SK-N-SH (cell line): ENCODE results near the gene ZMYM2.

ENCODE experiments used
- MEF2A ChIP-seq: IDR thresholded peaks from 2 replicates; pipeline ENCODE4 v1.4.0; 2012; ENCODE audit warnings: low read depth, borderline replicate concordance
- POLR2AphosphoS5 ChIP-seq: IDR thresholded peaks from 2 replicates; pipeline ENCODE4 v1.6.1; 2012; ENCODE audit warnings: low read depth, low read length
- RFX5 ChIP-seq: IDR thresholded peaks from 2 replicates; pipeline ENCODE4 v1.6.1; 2012; ENCODE audit warnings: mild to moderate bottlenecking, improper control_type of control experiment, low read length
- TEAD4 ChIP-seq: IDR thresholded peaks from 2 replicates; pipeline ENCODE4 v1.4.0; 2012; ENCODE audit warnings: mild to moderate bottlenecking, borderline replicate concordance; ENCODE audit not compliant: insufficient read depth
- YY1 ChIP-seq: IDR thresholded peaks from 2 replicates; pipeline ENCODE4 v1.4.0; 2012; ENCODE audit warnings: low read depth, mild to moderate bottlenecking
- TF ChIP-seq, protein P1 (sequence below): fragments of 200-600 bp; sonication (generic); IDR thresholded peaks from 2 replicates; pipeline ENCODE4 v1.6.1; 2017; ENCODE audit warnings: antibody characterized with exemption, mild to moderate bottlenecking, moderate library complexity

DNA sequence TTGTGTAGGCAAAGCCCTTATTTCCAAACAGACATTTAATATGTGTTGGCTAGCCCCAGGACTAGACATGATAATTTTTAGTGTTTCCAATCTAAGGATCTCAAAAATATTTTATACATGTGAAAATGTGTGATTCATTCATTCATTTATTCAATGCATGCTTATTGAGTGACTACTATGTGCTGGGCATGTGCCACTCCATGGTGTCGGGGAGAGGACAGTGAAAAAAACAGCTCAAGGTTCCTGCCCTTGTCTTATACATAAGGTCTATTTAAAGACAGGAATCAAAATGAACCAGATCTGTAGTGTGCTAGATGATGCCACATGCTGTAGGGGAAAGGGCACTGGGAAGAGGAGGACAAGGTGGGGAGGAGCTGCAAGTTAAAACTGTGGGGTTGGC is 165.8 kb downstream of the ZMYM2 start:
- TF ChIP-seq POLR2AphosphoS5, result no peak
- TF ChIP-seq, protein P1, sequence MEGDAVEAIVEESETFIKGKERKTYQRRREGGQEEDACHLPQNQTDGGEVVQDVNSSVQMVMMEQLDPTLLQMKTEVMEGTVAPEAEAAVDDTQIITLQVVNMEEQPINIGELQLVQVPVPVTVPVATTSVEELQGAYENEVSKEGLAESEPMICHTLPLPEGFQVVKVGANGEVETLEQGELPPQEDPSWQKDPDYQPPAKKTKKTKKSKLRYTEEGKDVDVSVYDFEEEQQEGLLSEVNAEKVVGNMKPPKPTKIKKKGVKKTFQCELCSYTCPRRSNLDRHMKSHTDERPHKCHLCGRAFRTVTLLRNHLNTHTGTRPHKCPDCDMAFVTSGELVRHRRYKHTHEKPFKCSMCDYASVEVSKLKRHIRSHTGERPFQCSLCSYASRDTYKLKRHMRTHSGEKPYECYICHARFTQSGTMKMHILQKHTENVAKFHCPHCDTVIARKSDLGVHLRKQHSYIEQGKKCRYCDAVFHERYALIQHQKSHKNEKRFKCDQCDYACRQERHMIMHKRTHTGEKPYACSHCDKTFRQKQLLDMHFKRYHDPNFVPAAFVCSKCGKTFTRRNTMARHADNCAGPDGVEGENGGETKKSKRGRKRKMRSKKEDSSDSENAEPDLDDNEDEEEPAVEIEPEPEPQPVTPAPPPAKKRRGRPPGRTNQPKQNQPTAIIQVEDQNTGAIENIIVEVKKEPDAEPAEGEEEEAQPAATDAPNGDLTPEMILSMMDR, result no peak
- TF ChIP-seq YY1, result no peak
- TF ChIP-seq TEAD4, result no peak
- no peak for TF ChIP-seq MEF2A
- no peak for TF ChIP-seq RFX5
